CD4-positive, CD25-positive, alpha-beta regulatory T cell (primary cell): ENCODE results near the gene TCF21. TPM values are rescaled to one million over a fixed set of nuclear protein-coding genes. Genes with fewer than 3 reads are reported as not detected.
"Not testable (repeated sequence)": the region's sequence is repeated elsewhere in the genome, so short reads cannot be mapped to it uniquely, and the experiment has no call there.

Experiments
- ATAC-seq, 2 donors: fragments of 150-1000 bp; cut with Tn5 transposase; one replicate each; pipeline ENCODE4 v1.10.0; 2021; ENCODE audit warnings: low read depth in 2 of 2, moderate number of reproducible peaks in 2 of 2, moderate library complexity in 1 of 2
- DNase-seq, 3 donors: peaks; one replicate each; pipeline versions ENCODE4 v3.0.0 to v3.0.0-alpha.2; 2012 to 2022; ENCODE audit warnings: mixed read lengths in 1 of 3
- H3K27ac ChIP-seq: one replicate; pipeline ENCODE4 v1.7.0; 2013; ENCODE audit warnings: mild to moderate bottlenecking, low read length; ENCODE audit not compliant: insufficient read depth, poor library complexity, severe bottlenecking
- H3K27me3 ChIP-seq: one replicate; pipeline ENCODE4 v1.7.0; 2013; ENCODE audit warnings: low read length; ENCODE audit not compliant: control insufficient read depth, insufficient read depth
- H3K36me3 ChIP-seq: one replicate; pipeline ENCODE4 v1.7.0; 2013; ENCODE audit warnings: mild to moderate bottlenecking, low read length, moderate library complexity; ENCODE audit not compliant: control insufficient read depth, insufficient read depth
- H3K4me1 ChIP-seq: 2 replicates; pipeline ENCODE4 v1.7.0; 2013; ENCODE audit warnings: mild to moderate bottlenecking, low read length; ENCODE audit not compliant: insufficient read depth, control insufficient read depth, poor library complexity, severe bottlenecking
- H3K4me3 ChIP-seq: one replicate; pipeline ENCODE4 v1.7.0; 2013; ENCODE audit warnings: low read depth, mild to moderate bottlenecking, low read length, moderate library complexity
- H3K9me3 ChIP-seq, 2 experiments: 1 replicate in 1 of 2; 2 replicates in 1 of 2; pipeline ENCODE4 v1.7.0; 2013; ENCODE audit warnings: low read length in 2 of 2, mild to moderate bottlenecking in 1 of 2, moderate library complexity in 1 of 2; ENCODE audit not compliant: control insufficient read depth in 2 of 2
- H3K27ac Mint-ChIP-seq, 3 donors: one replicate each; pipeline ENCODE4 v1.8.0; 2020 to 2022; ENCODE audit warnings: mild to moderate bottlenecking in 3 of 3, mixed read lengths in 3 of 3, moderate library complexity in 2 of 3
- H3K27me3 Mint-ChIP-seq: one replicate; pipeline ENCODE4 v1.8.0; 2022; ENCODE audit warnings: mild to moderate bottlenecking, mixed read lengths
- H3K36me3 Mint-ChIP-seq: one replicate; pipeline ENCODE4 v1.8.0; 2020; ENCODE audit warnings: mixed read lengths
- H3K4me1 Mint-ChIP-seq, 4 donors: one replicate each; pipeline ENCODE4 v1.8.0; 2020 to 2022; ENCODE audit warnings: mixed read lengths in 4 of 4, mild to moderate bottlenecking in 1 of 4
- H3K4me3 Mint-ChIP-seq, 4 donors: one replicate each; pipeline ENCODE4 v1.8.0; 2020 to 2022; ENCODE audit warnings: mild to moderate bottlenecking in 4 of 4, mixed read lengths in 4 of 4, moderate library complexity in 3 of 4
- H3K9me3 Mint-ChIP-seq, 7 donors: one replicate each; pipeline ENCODE4 v1.8.0; 2020 to 2022; ENCODE audit warnings: mixed read lengths in 7 of 7, mild to moderate bottlenecking in 3 of 7, moderate library complexity in 2 of 7
- polyA plus RNA-seq, 4 donors: library from polyadenylated mRNA; unstranded; fragments of 300-500 nt; fragmentation: Illumina TruSeq; gene quantifications; one replicate each; pipeline ENCODE4 v1.2.3, GENCODE V29; 2021
- total RNA-seq: library from RNA; stranded (reverse); gene quantifications from one replicate; pipeline ENCODE4 v1.2.3, GENCODE V29; 2022

Gene TCF21
- total and polyA plus RNA-seq, 5 donors from 2014 or later = not detected

- H3K9me3 ChIP-seq = no peaks in the 10 kb centered on the region
- H3K27ac ChIP-seq = no peak overlapping the region
- H3K36me3 ChIP-seq = no peaks in the 10 kb centered on the region
- H3K4me3 ChIP-seq = no peak overlapping the region
- H3K4me1 Mint-ChIP-seq = peaks cover 0 to 4% (median 0%) of the 10 kb centered on the region in 4 donors
- ATAC-seq (peak; percentile 52 to 77), DNase-seq (peak; percentile 43 to 73 (median 45))
- peaks cover 13% of the 10 kb centered on the region for H3K27me3 ChIP-seq
- no peak overlapping the region for H3K27ac Mint-ChIP-seq
- no peaks in the 10 kb centered on the region for H3K36me3 Mint-ChIP-seq
- no peak overlapping the region for H3K4me3 Mint-ChIP-seq
- no peaks in the 10 kb centered on the region for H3K4me1 ChIP-seq
- H3K27me3 Mint-ChIP-seq = peaks cover 20% of the 10 kb centered on the region
- peaks cover 0 to 3% (median 0%) of the 10 kb centered on the region in 7 donors for H3K9me3 Mint-ChIP-seq
Measured at GRCh38 chr6:133916650-133917151, 27.8 kb downstream of the TCF21 start.

- H3K27me3 Mint-ChIP-seq = peaks cover 20% of the 10 kb centered on the region
- peaks cover 13% of the 10 kb centered on the region for H3K27me3 ChIP-seq
- no peaks in the 10 kb centered on the region for H3K36me3 Mint-ChIP-seq
- H3K27ac Mint-ChIP-seq = no peak overlapping the region
- no peaks in the 10 kb centered on the region for H3K9me3 ChIP-seq
- no peak for DNase-seq
- H3K4me1 ChIP-seq = no peaks in the 10 kb centered on the region
- H3K4me1 Mint-ChIP-seq = peaks cover 0 to 4% (median 0%) of the 10 kb centered on the region in 4 donors
- H3K9me3 Mint-ChIP-seq = peaks cover 0 to 3% (median 0%) of the 10 kb centered on the region in 7 donors
- no peak overlapping the region for H3K27ac ChIP-seq
- no peak overlapping the region for H3K4me3 ChIP-seq
- ATAC-seq = no peak
- no peak overlapping the region for H3K4me3 Mint-ChIP-seq
- H3K36me3 ChIP-seq = no peaks in the 10 kb centered on the region
Measured at GRCh38 chr6:133917781-133918180, 28.9 kb downstream of the TCF21 start.

GRCh38 chr6:133918208-133918930 lies 29.5 kb downstream of the TCF21 start:
- H3K27ac Mint-ChIP-seq = no peak overlapping the region
- Histone ChIP-seq H3K4me1 (no peaks in the 10 kb centered on the region), H3K27me3 (peaks cover 15% of the 10 kb centered on the region), H3K4me3 (no peak overlapping the region), H3K27ac (no peak overlapping the region), H3K36me3 (no peaks in the 10 kb centered on the region), H3K9me3 (no peaks in the 10 kb centered on the region)
- peaks cover 0 to 4% (median 0%) of the 10 kb centered on the region in 4 donors for H3K4me1 Mint-ChIP-seq
- ATAC-seq (no peak), DNase-seq (no peak)
- H3K9me3 Mint-ChIP-seq = peaks cover 0 to under 1% (median 0%) of the 10 kb centered on the region in 7 donors
- no peak overlapping the region for H3K4me3 Mint-ChIP-seq
- H3K36me3 Mint-ChIP-seq = no peaks in the 10 kb centered on the region
- peaks cover 20% of the 10 kb centered on the region for H3K27me3 Mint-ChIP-seq

- ATAC-seq = no peak
- Histone ChIP-seq H3K4me1 (no peaks in the 10 kb centered on the region), H3K4me3 (no peak overlapping the region), H3K27me3 (peaks cover 13% of the 10 kb centered on the region), H3K27ac (no peak overlapping the region), H3K36me3 (no peaks in the 10 kb centered on the region), H3K9me3 (no peaks in the 10 kb centered on the region)
- peaks cover 0 to 4% (median 0%) of the 10 kb centered on the region in 4 donors for H3K4me1 Mint-ChIP-seq
- no peak overlapping the region for H3K27ac Mint-ChIP-seq
- H3K9me3 Mint-ChIP-seq = no peaks in the 10 kb centered on the region
- no peaks in the 10 kb centered on the region for H3K36me3 Mint-ChIP-seq
- no peak overlapping the region for H3K4me3 Mint-ChIP-seq
- no peak for DNase-seq
- H3K27me3 Mint-ChIP-seq = peaks cover 27% of the 10 kb centered on the region
Measured at GRCh38 chr6:133919362-133919761, 30.4 kb downstream of the TCF21 start.

- peaks cover 24% of the 10 kb centered on the region for H3K27me3 Mint-ChIP-seq
- Histone ChIP-seq H3K36me3 (no peaks in the 10 kb centered on the region), H3K4me1 (no peaks in the 10 kb centered on the region), H3K27ac (no peak overlapping the region), H3K4me3 (no peak overlapping the region), H3K27me3 (peaks cover 26% of the 10 kb centered on the region), H3K9me3 (no peaks in the 10 kb centered on the region)
- H3K36me3 Mint-ChIP-seq = no peaks in the 10 kb centered on the region
- no peaks in the 10 kb centered on the region for H3K9me3 Mint-ChIP-seq
- H3K4me3 Mint-ChIP-seq = no peak overlapping the region
- DNase-seq (peak; percentile 36 to 78 (median 53)), ATAC-seq (peak; percentile 49 to 57)
- H3K27ac Mint-ChIP-seq = no peak overlapping the region
- peaks cover 0 to 4% (median 0%) of the 10 kb centered on the region in 4 donors for H3K4me1 Mint-ChIP-seq
Measured at GRCh38 chr6:133921249-133921859, 32.4 kb downstream of the TCF21 start.

- H3K36me3 ChIP-seq = no peaks in the 10 kb centered on the region
- peaks cover 30% of the 10 kb centered on the region for H3K27me3 Mint-ChIP-seq
- peak; percentile 79 to 84 for ATAC-seq
- no peaks in the 10 kb centered on the region for H3K9me3 Mint-ChIP-seq
- H3K27ac Mint-ChIP-seq = no peak overlapping the region
- H3K4me1 Mint-ChIP-seq = no peaks in the 10 kb centered on the region
- H3K27me3 ChIP-seq = peaks cover 28% of the 10 kb centered on the region
- no peak overlapping the region for H3K4me3 Mint-ChIP-seq
- H3K9me3 ChIP-seq = no peaks in the 10 kb centered on the region
- H3K4me3 ChIP-seq = no peak overlapping the region
- peak; percentile 40 to 73 (median 66) for DNase-seq
- no peaks in the 10 kb centered on the region for H3K36me3 Mint-ChIP-seq
- H3K4me1 ChIP-seq = no peaks in the 10 kb centered on the region
- no peak overlapping the region for H3K27ac ChIP-seq
Measured at GRCh38 chr6:133923938-133924593, 35.2 kb downstream of the TCF21 start.

GRCh38 chr6:133931221-133931620 lies 42.3 kb downstream of the TCF21 start:
- Mint-ChIP-seq H3K9me3 (peaks cover 0 to 29% (median 7%) of the 10 kb centered on the region in 7 donors), H3K27me3 (peaks cover 42% of the 10 kb centered on the region)
- H3K4me3 Mint-ChIP-seq, H3K36me3 ChIP-seq, H3K4me1 Mint-ChIP-seq, H3K9me3 ChIP-seq, H3K27ac ChIP-seq, H3K27ac Mint-ChIP-seq, DNase-seq, H3K36me3 Mint-ChIP-seq, ATAC-seq, H3K4me3 ChIP-seq, H3K4me1 ChIP-seq: not testable (repeated sequence)
- peaks cover 12% of the 10 kb centered on the region for H3K27me3 ChIP-seq
